ENCODE results near the gene GAK.

GAK gene

DNA sequence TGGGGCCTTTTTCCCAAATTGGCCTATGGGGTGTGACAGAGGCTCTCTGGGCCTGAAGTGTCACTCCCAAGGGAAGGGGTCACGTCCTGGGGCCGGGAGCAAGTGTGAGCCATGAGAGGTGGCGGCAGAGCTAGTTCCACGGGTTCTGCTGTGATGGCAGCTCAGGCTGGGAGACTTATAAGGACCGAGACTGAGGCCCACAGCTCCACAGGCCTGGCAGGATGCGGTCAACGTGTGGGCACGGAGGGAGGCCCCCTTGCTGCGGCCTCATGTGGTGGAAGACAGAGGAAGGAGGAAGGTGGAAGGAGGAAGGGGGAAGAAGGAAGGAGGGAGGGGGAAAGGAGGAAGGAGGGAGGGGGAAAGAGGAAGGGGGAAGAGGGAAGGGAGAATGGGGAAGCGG lies 99.0 kb downstream of the GAK start:
- Histone ChIP-seq H3K27ac (ENCODE audit: low read length) (no peak overlapping the region), H3K27me3 (ENCODE audit: insufficient read depth, low read length, poor library complexity) (no peaks in the 10 kb centered on the region), H3K4me2 (ENCODE audit: insufficient read depth, low read length) (no peak overlapping the region), H3K79me2 (ENCODE audit: insufficient read depth, low read length) (no peaks in the 10 kb centered on the region), H3K9me3 (ENCODE audit: insufficient read depth, low read length, severe bottlenecking) (peaks cover 9% of the 10 kb centered on the region), H4K20me1 (ENCODE audit: insufficient read depth, low read length) (no peaks in the 10 kb centered on the region), H3K4me1 (ENCODE audit: insufficient read depth, low read length) (no peaks in the 10 kb centered on the region), H3K36me3 (ENCODE audit: insufficient read depth, low read length) (no peaks in the 10 kb centered on the region), H3K9ac (ENCODE audit: low read depth, low read length) (no peak overlapping the region), H3K4me3 (ENCODE audit: low read depth in 1 of 2, low read length in 2 of 2) (no peak overlapping the region), H2AFZ (ENCODE audit: low read depth, low read length) (no peak overlapping the region)
- DNase-seq (no peak), ATAC-seq (ENCODE audit: insufficient read depth, low read depth) (no peak)
- TF ChIP-seq CTCF (IDR thresholded peaks at IDR 0.05; ENCODE audit: borderline replicate concordance, extremely low read depth, low read length, poor library complexity, severe bottlenecking) (no peak), EZH2 (IDR thresholded peaks at IDR 0.05; ENCODE audit: borderline replicate concordance, low read depth, low read length, severe bottlenecking) (no peak)

- no peaks in the 10 kb centered on the region for H3K79me2 ChIP-seq (ENCODE audit: insufficient read depth, low read length)
- no peaks in the 10 kb centered on the region for H3K27me3 ChIP-seq (ENCODE audit: insufficient read depth, low read length, poor library complexity)
- H3K9ac ChIP-seq (ENCODE audit: low read depth, low read length), result no peak overlapping the region
- no peak for DNase-seq
- H2AFZ ChIP-seq (ENCODE audit: low read depth, low read length), result no peak overlapping the region
- ATAC-seq (ENCODE audit: insufficient read depth, low read depth), result no peak
- no peaks in the 10 kb centered on the region for H4K20me1 ChIP-seq (ENCODE audit: insufficient read depth, low read length)
- H3K4me2 ChIP-seq (ENCODE audit: insufficient read depth, low read length), result no peak overlapping the region
- no peak overlapping the region for H3K4me3 ChIP-seq (ENCODE audit: low read depth in 1 of 2, low read length in 2 of 2)
- peaks cover 3% of the 10 kb centered on the region for H3K9me3 ChIP-seq (ENCODE audit: insufficient read depth, low read length, severe bottlenecking)
- no peaks in the 10 kb centered on the region for H3K4me1 ChIP-seq (ENCODE audit: insufficient read depth, low read length)
- no peaks in the 10 kb centered on the region for H3K36me3 ChIP-seq (ENCODE audit: insufficient read depth, low read length)
- H3K27ac ChIP-seq (ENCODE audit: low read length), result no peak overlapping the region
- TF ChIP-seq EZH2 (IDR thresholded peaks at IDR 0.05; ENCODE audit: borderline replicate concordance, low read depth, low read length, severe bottlenecking) (no peak), CTCF (IDR thresholded peaks at IDR 0.05; ENCODE audit: borderline replicate concordance, extremely low read depth, low read length, poor library complexity, severe bottlenecking) (no peak)
Observed at GRCh38 chr4:832536-832935, 99.6 kb downstream of the GAK start.

DNA sequence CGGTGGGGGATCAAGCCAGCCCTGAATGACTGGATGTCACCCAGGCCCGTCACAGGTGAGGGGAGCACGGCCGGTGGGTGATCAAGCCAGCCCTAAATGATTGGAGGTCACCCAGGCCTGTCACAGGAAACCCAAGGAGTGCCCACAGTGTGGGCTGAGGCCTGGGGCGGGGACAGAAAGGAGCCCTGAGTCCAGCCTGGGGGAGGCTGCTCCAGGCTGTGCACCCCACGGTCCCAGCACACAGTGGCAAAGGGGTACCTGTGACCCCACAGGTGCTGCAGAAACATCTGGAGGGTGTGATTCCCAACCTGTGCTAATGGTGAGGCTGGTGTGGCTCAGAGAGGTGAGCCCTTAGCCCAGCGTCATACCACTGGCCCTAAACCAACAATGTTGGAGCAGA lies 100.0 kb downstream of the GAK start:
- no peaks in the 10 kb centered on the region for H3K4me1 ChIP-seq (ENCODE audit: insufficient read depth, low read length)
- ATAC-seq (ENCODE audit: insufficient read depth, low read depth), result no peak
- H3K9ac ChIP-seq (ENCODE audit: low read depth, low read length), result no peak overlapping the region
- H3K27ac ChIP-seq (ENCODE audit: low read length), result no peak overlapping the region
- DNase-seq, result no peak
- H2AFZ ChIP-seq (ENCODE audit: low read depth, low read length), result no peak overlapping the region
- no peak overlapping the region for H3K4me2 ChIP-seq (ENCODE audit: insufficient read depth, low read length)
- no peaks in the 10 kb centered on the region for H3K79me2 ChIP-seq (ENCODE audit: insufficient read depth, low read length)
- no peak overlapping the region for H3K4me3 ChIP-seq (ENCODE audit: low read depth in 1 of 2, low read length in 2 of 2)
- TF ChIP-seq CTCF (IDR thresholded peaks at IDR 0.05; ENCODE audit: borderline replicate concordance, extremely low read depth, low read length, poor library complexity, severe bottlenecking), result no peak
- no peak for TF ChIP-seq EZH2 (IDR thresholded peaks at IDR 0.05; ENCODE audit: borderline replicate concordance, low read depth, low read length, severe bottlenecking)
- H3K9me3 ChIP-seq (ENCODE audit: insufficient read depth, low read length, severe bottlenecking), result peaks cover 2% of the 10 kb centered on the region
- H3K27me3 ChIP-seq (ENCODE audit: insufficient read depth, low read length, poor library complexity), result no peaks in the 10 kb centered on the region
- no peaks in the 10 kb centered on the region for H4K20me1 ChIP-seq (ENCODE audit: insufficient read depth, low read length)
- H3K36me3 ChIP-seq (ENCODE audit: insufficient read depth, low read length), result no peaks in the 10 kb centered on the region

DNA sequence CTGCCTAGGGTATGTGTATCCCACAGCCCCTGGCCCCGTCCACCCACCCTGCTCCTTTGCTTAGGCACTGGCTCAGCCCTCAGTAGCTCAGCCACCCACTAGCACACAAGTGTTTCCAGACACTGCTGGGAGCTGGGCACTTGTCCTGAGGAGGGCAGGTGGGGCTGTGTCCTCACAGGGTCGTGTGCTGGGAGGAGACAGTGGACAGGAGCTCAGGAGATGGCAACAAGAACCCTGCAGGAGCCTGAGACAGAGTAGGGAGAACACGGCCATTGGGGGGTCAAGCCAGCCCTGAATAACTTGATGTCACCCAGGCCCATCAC lies 100.7 kb downstream of the GAK start:
- H2AFZ ChIP-seq (ENCODE audit: low read depth, low read length), result no peak overlapping the region
- H3K9me3 ChIP-seq (ENCODE audit: insufficient read depth, low read length, severe bottlenecking), result peaks cover 2% of the 10 kb centered on the region
- no peaks in the 10 kb centered on the region for H3K36me3 ChIP-seq (ENCODE audit: insufficient read depth, low read length)
- no peaks in the 10 kb centered on the region for H3K27me3 ChIP-seq (ENCODE audit: insufficient read depth, low read length, poor library complexity)
- TF ChIP-seq EZH2 (IDR thresholded peaks at IDR 0.05; ENCODE audit: borderline replicate concordance, low read depth, low read length, severe bottlenecking) (no peak), CTCF (IDR thresholded peaks at IDR 0.05; ENCODE audit: borderline replicate concordance, extremely low read depth, low read length, poor library complexity, severe bottlenecking) (no peak)
- no peak for ATAC-seq (ENCODE audit: insufficient read depth, low read depth)
- no peak for DNase-seq
- H3K4me2 ChIP-seq (ENCODE audit: insufficient read depth, low read length), result no peak overlapping the region
- H3K79me2 ChIP-seq (ENCODE audit: insufficient read depth, low read length), result no peaks in the 10 kb centered on the region
- no peaks in the 10 kb centered on the region for H4K20me1 ChIP-seq (ENCODE audit: insufficient read depth, low read length)
- no peaks in the 10 kb centered on the region for H3K4me1 ChIP-seq (ENCODE audit: insufficient read depth, low read length)
- no peak overlapping the region for H3K27ac ChIP-seq (ENCODE audit: low read length)
- H3K4me3 ChIP-seq (ENCODE audit: low read depth in 1 of 2, low read length in 2 of 2), result no peak overlapping the region
- no peak overlapping the region for H3K9ac ChIP-seq (ENCODE audit: low read depth, low read length)
